Stimulated activated CD4-positive, alpha-beta T cell treated with anti-CD3 and anti-CD28 coated beads, Interleukin-1b, Interleukin-23, amount 100 ng/mL, for 1 hour (primary cell): ENCODE data around the gene KRT81.

Source experiments
- DNase-seq, 2 donors: peaks; one replicate each; pipeline ENCODE4 v3.0.0-alpha.2; 2020; ENCODE audit warnings: low read depth in 2 of 2

Gene KRT81

GRCh38 chr12:52291267-52291935 lies at the start of gene KRT81:
Gene KRT81, minus strand, starts transcription at chr12:52291534. Its CDS starts 69 bp downstream, at chr12:52291465.
- no peak for DNase-seq

- no peak for DNase-seq
Observed at GRCh38 chr12:52338241-52338960, 47.1 kb upstream of the KRT81 start.

GRCh38 chr12:52337054-52337453 lies 45.7 kb upstream of the KRT81 start:
- no peak for DNase-seq

- no peak for DNase-seq
Observed at GRCh38 chr12:52336641-52337040, 45.3 kb upstream of the KRT81 start.

GRCh38 chr12:52335598-52336262 lies 44.4 kb upstream of the KRT81 start:
- no peak for DNase-seq

- no peak for DNase-seq
Observed at GRCh38 chr12:52334185-52334584, 42.9 kb upstream of the KRT81 start.

- no peak for DNase-seq
Observed at GRCh38 chr12:52333321-52333720, 42.0 kb upstream of the KRT81 start.

- DNase-seq: no peak
Observed at GRCh38 chr12:52332381-52332780, 41.0 kb upstream of the KRT81 start.

GRCh38 chr12:52331833-52332232 lies 40.5 kb upstream of the KRT81 start:
- DNase-seq: no peak

- DNase-seq: no peak
Observed at GRCh38 chr12:52331039-52331438, 39.7 kb upstream of the KRT81 start.

GRCh38 chr12:52327830-52328500 lies 36.6 kb upstream of the KRT81 start:
- DNase-seq: no peak

- peak; percentile 47 to 58 for DNase-seq
Observed at GRCh38 chr12:52327052-52327829, 35.9 kb upstream of the KRT81 start.

- DNase-seq: no peak
Observed at GRCh38 chr12:52324153-52324444, 32.8 kb upstream of the KRT81 start.

- no peak for DNase-seq
Observed at GRCh38 chr12:52323416-52324152, 32.2 kb upstream of the KRT81 start.

- no peak for DNase-seq
Observed at GRCh38 chr12:52323001-52323400, 31.7 kb upstream of the KRT81 start.

GRCh38 chr12:52322069-52322468 lies 30.7 kb upstream of the KRT81 start:
- DNase-seq: no peak

- no peak for DNase-seq
Observed at GRCh38 chr12:52321418-52321817, 30.1 kb upstream of the KRT81 start.

- no peak for DNase-seq
Observed at GRCh38 chr12:52320784-52321400, 29.6 kb upstream of the KRT81 start, which contains the start of gene KRT83. Gene KRT83, minus strand, starts transcription at chr12:52321398. Its CDS starts 63 bp downstream, at chr12:52321335.

GRCh38 chr12:52319097-52319496 lies 27.8 kb upstream of the KRT81 start:
- no peak for DNase-seq

- DNase-seq: no peak
Observed at GRCh38 chr12:52318241-52318990, 27.1 kb upstream of the KRT81 start.
